ENCODE data around the gene NDUFB3.

NDUFB3 gene

DNA sequence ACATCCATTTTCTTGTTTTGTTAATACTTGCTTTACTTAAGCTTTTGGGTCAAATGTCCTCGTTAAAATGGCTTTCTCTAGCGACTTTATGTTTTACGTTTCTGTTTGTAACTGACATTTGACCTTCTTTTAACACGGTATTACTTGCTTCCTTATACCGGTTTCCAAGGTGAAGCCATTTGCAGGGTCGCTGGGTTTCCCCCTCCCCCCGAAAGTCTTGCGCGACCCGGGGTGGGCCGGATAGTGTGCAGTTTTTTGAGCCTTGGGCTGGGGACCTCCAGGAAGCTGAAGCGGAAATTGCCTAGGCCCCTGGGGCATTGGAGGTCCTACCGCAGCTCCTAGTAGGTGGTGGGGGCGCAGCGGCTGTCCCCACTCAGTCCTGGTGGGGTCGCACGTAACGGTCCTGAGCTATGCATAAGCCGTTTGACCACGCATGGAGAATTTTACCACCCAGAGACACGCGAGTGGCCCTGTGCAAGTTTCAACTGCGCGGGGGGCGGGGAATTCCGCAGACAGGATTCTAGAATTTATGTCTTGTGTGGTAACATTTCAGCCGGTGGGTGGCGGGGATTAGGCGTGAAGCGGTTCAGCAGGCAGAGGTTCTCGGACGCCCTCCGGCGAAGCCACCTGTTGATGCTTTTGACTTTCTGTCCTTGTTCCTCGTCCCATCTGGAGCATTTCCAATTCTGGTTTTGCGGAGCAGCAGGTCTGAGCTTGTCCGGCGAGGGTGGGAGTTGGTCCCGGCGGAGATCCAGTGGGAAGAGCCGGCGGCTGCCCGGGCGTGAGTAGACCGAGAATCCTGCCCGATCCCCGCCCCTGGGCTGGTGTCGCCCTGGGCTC is 46.5 kb downstream of the NDUFB3 start (continued):
- TF ChIP-seq ZNF670 (tag by site-specific recombination; IDR thresholded peaks at IDR 0.05; ENCODE audit: low read depth) (no peak), ZNF175 (tag by site-specific recombination; IDR thresholded peaks at IDR 0.05) (no peak), ZNF354C (tag by site-specific recombination; IDR thresholded peaks at IDR 0.05; ENCODE audit: borderline replicate concordance, low read depth) (no peak), YY1 (tag by site-specific recombination; IDR thresholded peaks at IDR 0.05) (no peak; the same call in 1 of the 2 replicates), ZNF473 (tag by site-specific recombination; IDR thresholded peaks at IDR 0.05) (no peak), ZNF138 (tag by site-specific recombination; IDR thresholded peaks at IDR 0.05; ENCODE audit: borderline replicate concordance) (no peak), ZNF16 (tag by site-specific recombination; IDR thresholded peaks at IDR 0.05; ENCODE audit: low read depth) (no peak), HIC1 (tag by site-specific recombination; IDR thresholded peaks at IDR 0.05) (peak; percentile 68; the same call in 1 of the 2 replicates), ZNF292 (tag by site-specific recombination; IDR thresholded peaks at IDR 0.05; ENCODE audit: borderline replicate concordance, low read depth) (no peak), ZNF837 (tag by site-specific recombination; IDR thresholded peaks at IDR 0.05) (no peak), ZNF561 (tag by site-specific recombination; IDR thresholded peaks at IDR 0.05; ENCODE audit: borderline replicate concordance) (no peak; the same call in 1 of the 2 replicates), ZBTB21 (tag by site-specific recombination; IDR thresholded peaks at IDR 0.05) (no peak), ZBTB10 (tag by site-specific recombination; IDR thresholded peaks at IDR 0.05) (no peak), KLF16 (tag by site-specific recombination; IDR thresholded peaks at IDR 0.05) (no peak), ZNF391 (tag by site-specific recombination; IDR thresholded peaks at IDR 0.05; ENCODE audit: borderline replicate concordance, low read depth) (no peak), GLI4 (tag by site-specific recombination; IDR thresholded peaks at IDR 0.05) (no peak), ZNF510 (tag by site-specific recombination; IDR thresholded peaks at IDR 0.05; ENCODE audit: insufficient replicate concordance) (no peak), ZNF776 (tag by site-specific recombination; IDR thresholded peaks at IDR 0.05; ENCODE audit: borderline replicate concordance) (no peak), ZNF529 (tag by site-specific recombination; IDR thresholded peaks at IDR 0.05; ENCODE audit: insufficient replicate concordance) (no peak), ZNF549 (tag by site-specific recombination; IDR thresholded peaks at IDR 0.05) (no peak), KLF10 (tag by site-specific recombination; IDR thresholded peaks at IDR 0.05) (no peak)
- TF ChIP-seq, protein P1, sequence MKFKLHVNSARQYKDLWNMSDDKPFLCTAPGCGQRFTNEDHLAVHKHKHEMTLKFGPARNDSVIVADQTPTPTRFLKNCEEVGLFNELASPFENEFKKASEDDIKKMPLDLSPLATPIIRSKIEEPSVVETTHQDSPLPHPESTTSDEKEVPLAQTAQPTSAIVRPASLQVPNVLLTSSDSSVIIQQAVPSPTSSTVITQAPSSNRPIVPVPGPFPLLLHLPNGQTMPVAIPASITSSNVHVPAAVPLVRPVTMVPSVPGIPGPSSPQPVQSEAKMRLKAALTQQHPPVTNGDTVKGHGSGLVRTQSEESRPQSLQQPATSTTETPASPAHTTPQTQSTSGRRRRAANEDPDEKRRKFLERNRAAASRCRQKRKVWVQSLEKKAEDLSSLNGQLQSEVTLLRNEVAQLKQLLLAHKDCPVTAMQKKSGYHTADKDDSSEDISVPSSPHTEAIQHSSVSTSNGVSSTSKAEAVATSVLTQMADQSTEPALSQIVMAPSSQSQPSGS (tag by site-specific recombination; IDR thresholded peaks at IDR 0.05; ENCODE audit: low read depth), result no peak
- TF ChIP-seq, protein P2, sequence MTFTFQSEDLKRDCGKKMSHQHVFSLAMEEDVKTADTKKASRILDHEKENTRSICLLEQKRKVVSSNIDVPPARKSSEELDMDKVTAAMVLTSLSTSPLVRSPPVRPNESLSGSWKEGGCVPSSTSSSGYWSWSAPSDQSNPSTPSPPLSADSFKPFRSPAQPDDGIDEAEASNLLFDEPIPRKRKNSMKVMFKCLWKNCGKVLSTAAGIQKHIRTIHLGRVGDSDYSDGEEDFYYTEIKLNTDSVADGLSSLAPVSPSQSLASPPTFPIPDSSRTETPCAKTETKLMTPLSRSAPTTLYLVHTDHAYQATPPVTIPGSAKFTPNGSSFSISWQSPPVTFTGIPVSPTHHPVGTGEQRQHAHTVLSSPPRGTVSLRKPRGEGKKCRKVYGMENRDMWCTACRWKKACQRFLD (tag by site-specific recombination; IDR thresholded peaks at IDR 0.05), result no peak
- TF ChIP-seq, protein P3, sequence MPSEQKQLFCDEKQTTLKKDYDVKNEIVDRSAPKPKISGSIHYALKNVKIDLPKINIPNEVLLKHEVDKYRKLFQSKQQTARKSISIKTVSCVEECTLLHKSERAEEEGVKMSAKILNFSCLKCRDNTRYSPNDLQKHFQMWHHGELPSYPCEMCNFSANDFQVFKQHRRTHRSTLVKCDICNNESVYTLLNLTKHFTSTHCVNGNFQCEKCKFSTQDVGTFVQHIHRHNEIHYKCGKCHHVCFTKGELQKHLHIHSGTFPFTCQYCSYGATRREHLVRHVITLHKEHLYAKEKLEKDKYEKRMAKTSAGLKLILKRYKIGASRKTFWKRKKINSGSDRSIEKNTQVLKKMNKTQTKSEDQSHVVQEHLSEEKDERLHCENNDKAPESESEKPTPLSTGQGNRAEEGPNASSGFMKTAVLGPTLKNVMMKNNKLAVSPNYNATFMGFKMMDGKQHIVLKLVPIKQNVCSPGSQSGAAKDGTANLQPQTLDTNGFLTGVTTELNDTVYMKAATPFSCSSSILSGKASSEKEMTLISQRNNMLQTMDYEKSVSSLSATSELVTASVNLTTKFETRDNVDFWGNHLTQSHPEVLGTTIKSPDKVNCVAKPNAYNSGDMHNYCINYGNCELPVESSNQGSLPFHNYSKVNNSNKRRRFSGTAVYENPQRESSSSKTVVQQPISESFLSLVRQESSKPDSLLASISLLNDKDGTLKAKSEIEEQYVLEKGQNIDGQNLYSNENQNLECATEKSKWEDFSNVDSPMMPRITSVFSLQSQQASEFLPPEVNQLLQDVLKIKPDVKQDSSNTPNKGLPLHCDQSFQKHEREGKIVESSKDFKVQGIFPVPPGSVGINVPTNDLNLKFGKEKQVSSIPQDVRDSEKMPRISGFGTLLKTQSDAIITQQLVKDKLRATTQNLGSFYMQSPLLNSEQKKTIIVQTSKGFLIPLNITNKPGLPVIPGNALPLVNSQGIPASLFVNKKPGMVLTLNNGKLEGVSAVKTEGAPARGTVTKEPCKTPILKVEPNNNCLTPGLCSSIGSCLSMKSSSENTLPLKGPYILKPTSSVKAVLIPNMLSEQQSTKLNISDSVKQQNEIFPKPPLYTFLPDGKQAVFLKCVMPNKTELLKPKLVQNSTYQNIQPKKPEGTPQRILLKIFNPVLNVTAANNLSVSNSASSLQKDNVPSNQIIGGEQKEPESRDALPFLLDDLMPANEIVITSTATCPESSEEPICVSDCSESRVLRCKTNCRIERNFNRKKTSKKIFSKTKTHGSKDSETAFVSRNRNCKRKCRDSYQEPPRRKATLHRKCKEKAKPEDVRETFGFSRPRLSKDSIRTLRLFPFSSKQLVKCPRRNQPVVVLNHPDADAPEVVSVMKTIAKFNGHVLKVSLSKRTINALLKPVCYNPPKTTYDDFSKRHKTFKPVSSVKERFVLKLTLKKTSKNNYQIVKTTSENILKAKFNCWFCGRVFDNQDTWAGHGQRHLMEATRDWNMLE (tag by site-specific recombination; conservative IDR thresholded peaks at IDR 0.05; ENCODE audit: low read depth), result no peak
- TF ChIP-seq, protein P4, sequence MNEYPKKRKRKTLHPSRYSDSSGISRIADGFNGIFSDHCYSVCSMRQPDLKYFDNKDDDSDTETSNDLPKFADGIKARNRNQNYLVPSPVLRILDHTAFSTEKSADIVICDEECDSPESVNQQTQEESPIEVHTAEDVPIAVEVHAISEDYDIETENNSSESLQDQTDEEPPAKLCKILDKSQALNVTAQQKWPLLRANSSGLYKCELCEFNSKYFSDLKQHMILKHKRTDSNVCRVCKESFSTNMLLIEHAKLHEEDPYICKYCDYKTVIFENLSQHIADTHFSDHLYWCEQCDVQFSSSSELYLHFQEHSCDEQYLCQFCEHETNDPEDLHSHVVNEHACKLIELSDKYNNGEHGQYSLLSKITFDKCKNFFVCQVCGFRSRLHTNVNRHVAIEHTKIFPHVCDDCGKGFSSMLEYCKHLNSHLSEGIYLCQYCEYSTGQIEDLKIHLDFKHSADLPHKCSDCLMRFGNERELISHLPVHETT (tag by site-specific recombination; IDR thresholded peaks at IDR 0.05), result no peak

Data from HEK293 (cell line).